SU-DHL-6 (cell line): ENCODE results near the gene EXD2.
A peak's percentile ranks its signal among the peaks of the same experiment; 100 is the strongest.

Experiments used
- H2AFZ ChIP-seq: fragments of 200-600 bp; sonication (generic); 2 replicates; pipeline ENCODE4 v1.6.1; 2014; ENCODE audit warnings: low read depth, mild to moderate bottlenecking, moderate library complexity, mixed read lengths, antibody characterized with exemption, low read length; ENCODE audit not compliant: severe bottlenecking
- H3F3A ChIP-seq: fragments of 200-600 bp; shearing (Covaris generic); 2 replicates; pipeline ENCODE4 v1.6.0; 2016; ENCODE audit warnings: antibody characterized with exemption, mild to moderate bottlenecking; ENCODE audit not compliant: insufficient read depth
- H3K27ac ChIP-seq: fragments of 200-600 bp; sonication (generic); 2 replicates; pipeline ENCODE4 v1.5.1; 2016; ENCODE audit warnings: low read depth, mild to moderate bottlenecking, low read length, moderate library complexity, mixed read lengths
- H3K27me3 ChIP-seq: fragments of 200-600 bp; sonication (generic), shearing (Covaris generic); 2 replicates; pipeline ENCODE4 v1.6.0; 2014; ENCODE audit warnings: mild to moderate bottlenecking, low read length
- H3K36me3 ChIP-seq: fragments of 200-600 bp; sonication (generic); 2 replicates; pipeline ENCODE4 v1.6.1; 2014; ENCODE audit warnings: mild to moderate bottlenecking, low read length, mixed read lengths
- H3K4me2 ChIP-seq: fragments of 300-600, 200-600 bp; shearing (Covaris generic), sonication (generic); 2 replicates; pipeline ENCODE4 v1.6.0; 2014; ENCODE audit warnings: low read length, low read depth, mild to moderate bottlenecking; ENCODE audit not compliant: poor library complexity, severe bottlenecking
- H3K4me3 ChIP-seq: fragments of 200-600 bp; sonication (generic); 2 replicates; pipeline ENCODE4 v1.5.1; 2014; ENCODE audit warnings: antibody characterized with exemption, low read length, mild to moderate bottlenecking, mixed read lengths; ENCODE audit not compliant: insufficient read depth, poor library complexity, severe bottlenecking
- H3K79me2 ChIP-seq: fragments of 200-600 bp; sonication (generic); 2 replicates; pipeline ENCODE4 v1.6.1; 2014; ENCODE audit warnings: mild to moderate bottlenecking, low read length, moderate library complexity; ENCODE audit not compliant: insufficient read depth
- H3K9ac ChIP-seq: fragments of 200-600 bp; sonication (generic); 2 replicates; pipeline ENCODE4 v1.7.0; 2014; ENCODE audit warnings: mild to moderate bottlenecking, low read length
- H3K9me2 ChIP-seq: fragments of 200-600 bp; sonication (generic); replicated peaks from 2 replicates; pipeline ENCODE4 v1.6.1; 2014; ENCODE audit warnings: low read length; ENCODE audit not compliant: insufficient read depth
- H3K9me3 ChIP-seq: fragments of 200-600 bp; sonication (generic); 2 replicates; pipeline ENCODE4 v1.6.1; 2014; ENCODE audit warnings: low read length, mixed read lengths; ENCODE audit not compliant: insufficient read depth
- H4K20me1 ChIP-seq: fragments of 200-600 bp; sonication (generic); 2 replicates; pipeline ENCODE4 v1.6.1; 2014; ENCODE audit warnings: low read depth, mild to moderate bottlenecking, antibody characterized with exemption, low read length, moderate library complexity, mixed read lengths
- CTCF ChIP-seq: fragments of 200-600 bp; sonication (generic); IDR thresholded peaks from one replicate; pipeline ENCODE4 v1.5.1; 2017; ENCODE audit warnings: antibody characterized with exemption, mild to moderate bottlenecking, low read length, moderate library complexity; ENCODE audit not compliant: insufficient read depth, poor library complexity, severe bottlenecking
- EZH2phosphoT487 ChIP-seq: fragments of 200-600 bp; sonication (generic), shearing (Covaris generic); conservative IDR thresholded peaks from 2 replicates; pipeline ENCODE4 v1.6.1; 2018; ENCODE audit warnings: mild to moderate bottlenecking, antibody characterized with exemption, low read length, moderate library complexity, mixed read lengths

The EXD2 gene

GRCh38 chr14:69240527-69241173 is 49.4 kb downstream of the EXD2 start:
- Histone ChIP-seq H3K27ac (no peak overlapping the region), H3K9me2 (no peaks in the 10 kb centered on the region), H4K20me1 (no peaks in the 10 kb centered on the region), H3K9ac (no peak overlapping the region), H2AFZ (no peak overlapping the region), H3K4me2 (no peak overlapping the region), H3F3A (no peaks in the 10 kb centered on the region), H3K4me3 (no peak overlapping the region), H3K27me3 (no peaks in the 10 kb centered on the region), H3K36me3 (no peaks in the 10 kb centered on the region), H3K9me3 (no peaks in the 10 kb centered on the region), H3K79me2 (no peaks in the 10 kb centered on the region)
- no peak for TF ChIP-seq CTCF
- no peak for TF ChIP-seq EZH2phosphoT487

DNA sequence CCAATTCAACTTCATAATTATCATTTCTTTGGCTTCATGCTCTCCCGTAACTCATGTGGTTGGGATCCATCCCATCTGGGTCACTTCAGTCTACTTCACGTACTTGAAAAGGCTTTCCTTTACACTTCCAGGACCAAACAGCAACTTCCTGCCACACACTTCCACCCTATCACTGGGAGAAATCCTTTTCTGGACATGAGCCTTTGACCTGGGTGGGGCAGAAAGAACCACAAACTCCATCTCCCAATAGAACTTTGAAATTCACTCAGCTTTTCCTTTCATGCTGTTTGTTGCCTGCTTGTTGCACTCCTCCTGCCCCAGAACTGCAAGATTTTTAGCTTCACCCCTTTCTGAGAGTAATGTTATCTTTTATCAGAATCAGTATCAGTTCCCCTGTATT is 50.3 kb downstream of the EXD2 start:
- Histone ChIP-seq H3K9ac (no peak overlapping the region), H3K4me2 (no peak overlapping the region), H3K9me3 (no peaks in the 10 kb centered on the region), H2AFZ (no peak overlapping the region), H3K9me2 (no peaks in the 10 kb centered on the region), H4K20me1 (no peaks in the 10 kb centered on the region), H3K79me2 (no peaks in the 10 kb centered on the region), H3K36me3 (no peaks in the 10 kb centered on the region), H3K27me3 (no peaks in the 10 kb centered on the region), H3K4me3 (no peak overlapping the region), H3F3A (no peaks in the 10 kb centered on the region), H3K27ac (no peak overlapping the region)
- no peak for TF ChIP-seq CTCF
- no peak for TF ChIP-seq EZH2phosphoT487

GRCh38 chr14:69242311-69243224 is 51.3 kb downstream of the EXD2 start:
- Histone ChIP-seq H3K4me3 (no peak overlapping the region), H3K9me2 (no peaks in the 10 kb centered on the region), H2AFZ (no peak overlapping the region), H4K20me1 (no peaks in the 10 kb centered on the region), H3K4me2 (no peak overlapping the region), H3K79me2 (no peaks in the 10 kb centered on the region), H3K9ac (no peak overlapping the region), H3F3A (no peaks in the 10 kb centered on the region), H3K27me3 (no peaks in the 10 kb centered on the region), H3K27ac (no peak overlapping the region), H3K36me3 (no peaks in the 10 kb centered on the region), H3K9me3 (no peaks in the 10 kb centered on the region)
- TF ChIP-seq CTCF, result peak; percentile 63
- no peak for TF ChIP-seq EZH2phosphoT487
